K562 (cell line): Measurements from ENCODE around the gene CORO6. TPM values are rescaled to one million over a fixed set of nuclear protein-coding genes. Genes with fewer than 3 reads are reported as not detected.

Experiments used
- DNMT1 ChIP-seq: fragments of 450-650 bp; IDR thresholded peaks from 2 replicates; pipeline ENCODE4 v1.6.1; 2016; ENCODE audit warnings: antibody characterized with exemption, mild to moderate bottlenecking
- HMG20B ChIP-seq: fragments of 250-450 bp; sonication (Bioruptor Pico); IDR thresholded peaks from 2 replicates; pipeline ENCODE4 v1.5.0; 2021; ENCODE audit warnings: mild to moderate bottlenecking
- MITF ChIP-seq: IDR thresholded peaks from 2 replicates; pipeline ENCODE4 v1.6.1; 2014; ENCODE audit warnings: antibody characterized with exemption
- NFE2L1 ChIP-seq: fragments of 450-650 bp; IDR thresholded peaks from 2 replicates; pipeline ENCODE4 v1.6.1; 2016; ENCODE audit warnings: missing genetic modification characterization, low read depth, mild to moderate bottlenecking, missing compliant biosample characterization, moderate library complexity, borderline replicate concordance
- PPARD ChIP-seq: fragments of 250-450 bp; sonication (Bioruptor Pico); IDR thresholded peaks from 2 replicates; pipeline ENCODE4 v1.8.0; 2022; ENCODE audit warnings: inconsistent platforms, mild to moderate bottlenecking, moderate library complexity
- SPI1 ChIP-seq: IDR thresholded peaks from 2 replicates; pipeline ENCODE4 v1.6.1; 2011; ENCODE audit warnings: low read depth, low read length, control low read depth, borderline replicate concordance
- ZNF224 ChIP-seq: sonication (generic); formaldehyde crosslinking; IDR thresholded peaks from 2 replicates; pipeline ENCODE4 v1.8.0; 2022; ENCODE audit warnings: mild to moderate bottlenecking, missing genetic modification reagents
- ZNF3 ChIP-seq: fragments of 250-450 bp; sonication (Bioruptor Pico); IDR thresholded peaks from 2 replicates; pipeline ENCODE4 v1.5.0; 2021; ENCODE audit warnings: mild to moderate bottlenecking, moderate library complexity
- ZNF408 ChIP-seq: fragments of 250-450 bp; sonication (Bioruptor Pico); IDR thresholded peaks from 2 replicates; pipeline ENCODE4 v1.4.0; 2020; ENCODE audit warnings: low read depth, mild to moderate bottlenecking, moderate library complexity
- polyA plus RNA-seq, 8 experiments: library from polyadenylated mRNA; depleted of rRNA in 4 of 8; stranded (reverse) in 5 of 8; unstranded in 3 of 8; fragments of >200 nt; fragmentation: Nextera tagmentation in 2 of 8; fragmentation: Illumina TruSeq in 1 of 8; extraction: Ambion mirVana in 2 of 8; extraction: Trizol in 1 of 8; gene quantifications; 2 replicates each; pipeline versions ENCODE4 v1.2.1 to v1.2.3, GENCODE V29; 2011 to 2014; ENCODE audit warnings: inconsistent platforms in 1 of 8, missing spikeins in 1 of 8
- total RNA-seq, 7 experiments: library from RNA; depleted of rRNA in 6 of 7; stranded (reverse); fragments of >200 nt in 6 of 7; fragmentation: Illumina TruSeq in 2 of 7; extraction: Trizol in 2 of 7; gene quantifications; 2 replicates each; pipeline versions ENCODE4 v1.2.1 to v1.2.3, GENCODE V29; 2011 to 2021; ENCODE audit warnings: low replicate concordance in 1 of 7
- TF ChIP-seq, protein P1 (sequence below), 2 experiments: fragments of 450-650 bp; formaldehyde crosslinking in 1 of 2; IDR thresholded peaks; 2 replicates each; pipeline versions ENCODE4 v1.4.0 to v1.6.1; 2014 to 2020; ENCODE audit warnings: mild to moderate bottlenecking in 2 of 2, borderline replicate concordance in 1 of 2, low read depth in 1 of 2
- TF ChIP-seq, protein P2 (sequence below): fragments of 450-650 bp; formaldehyde crosslinking; conservative IDR thresholded peaks from 2 replicates; pipeline ENCODE4 v1.4.0; 2022; ENCODE audit warnings: mild to moderate bottlenecking, missing genetic modification characterization

Gene CORO6
- total and polyA plus RNA-seq, 9 of the 15 experiments (the other 6 are each of a cell fraction or from before 2014, with no cell fraction given), result 0.04 to 11.9 (median 2.4) TPM

DNA sequence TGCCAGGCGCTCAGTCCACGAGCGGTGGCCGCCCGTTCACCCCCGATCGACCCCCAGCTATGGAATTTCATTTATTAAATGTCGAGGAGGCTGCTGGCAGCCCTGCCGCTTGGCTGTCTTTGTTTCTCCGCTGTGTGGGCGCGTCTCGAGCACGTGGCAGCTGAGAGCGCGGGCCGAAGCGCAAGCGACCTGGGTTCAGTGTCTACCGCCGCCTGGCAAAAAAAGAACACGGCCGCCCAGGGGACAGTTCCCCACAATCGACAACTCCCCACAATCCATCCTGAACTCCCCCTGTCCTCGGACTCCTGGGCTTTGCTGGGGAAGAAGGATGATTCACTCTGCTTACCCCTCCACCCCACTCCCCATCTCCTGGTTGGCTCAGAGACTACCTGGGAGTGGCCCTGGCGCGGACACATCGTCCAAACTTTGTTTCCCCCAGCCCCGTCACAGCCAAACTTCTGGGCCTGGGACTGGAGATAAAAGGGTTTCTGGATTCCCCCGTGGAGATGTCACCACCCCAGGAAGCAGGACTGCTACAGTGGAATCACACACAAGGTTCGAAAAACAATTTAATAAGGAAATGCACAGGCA lies 31.5 kb downstream of the CORO6 start (continued):
- TF ChIP-seq, protein P1, sequence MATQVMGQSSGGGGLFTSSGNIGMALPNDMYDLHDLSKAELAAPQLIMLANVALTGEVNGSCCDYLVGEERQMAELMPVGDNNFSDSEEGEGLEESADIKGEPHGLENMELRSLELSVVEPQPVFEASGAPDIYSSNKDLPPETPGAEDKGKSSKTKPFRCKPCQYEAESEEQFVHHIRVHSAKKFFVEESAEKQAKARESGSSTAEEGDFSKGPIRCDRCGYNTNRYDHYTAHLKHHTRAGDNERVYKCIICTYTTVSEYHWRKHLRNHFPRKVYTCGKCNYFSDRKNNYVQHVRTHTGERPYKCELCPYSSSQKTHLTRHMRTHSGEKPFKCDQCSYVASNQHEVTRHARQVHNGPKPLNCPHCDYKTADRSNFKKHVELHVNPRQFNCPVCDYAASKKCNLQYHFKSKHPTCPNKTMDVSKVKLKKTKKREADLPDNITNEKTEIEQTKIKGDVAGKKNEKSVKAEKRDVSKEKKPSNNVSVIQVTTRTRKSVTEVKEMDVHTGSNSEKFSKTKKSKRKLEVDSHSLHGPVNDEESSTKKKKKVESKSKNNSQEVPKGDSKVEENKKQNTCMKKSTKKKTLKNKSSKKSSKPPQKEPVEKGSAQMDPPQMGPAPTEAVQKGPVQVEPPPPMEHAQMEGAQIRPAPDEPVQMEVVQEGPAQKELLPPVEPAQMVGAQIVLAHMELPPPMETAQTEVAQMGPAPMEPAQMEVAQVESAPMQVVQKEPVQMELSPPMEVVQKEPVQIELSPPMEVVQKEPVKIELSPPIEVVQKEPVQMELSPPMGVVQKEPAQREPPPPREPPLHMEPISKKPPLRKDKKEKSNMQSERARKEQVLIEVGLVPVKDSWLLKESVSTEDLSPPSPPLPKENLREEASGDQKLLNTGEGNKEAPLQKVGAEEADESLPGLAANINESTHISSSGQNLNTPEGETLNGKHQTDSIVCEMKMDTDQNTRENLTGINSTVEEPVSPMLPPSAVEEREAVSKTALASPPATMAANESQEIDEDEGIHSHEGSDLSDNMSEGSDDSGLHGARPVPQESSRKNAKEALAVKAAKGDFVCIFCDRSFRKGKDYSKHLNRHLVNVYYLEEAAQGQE (IDR thresholded peaks at IDR 0.05; ENCODE audit: borderline replicate concordance), result no peak
- TF ChIP-seq, protein P1 (CRISPR knock-in tag; IDR thresholded peaks at IDR 0.05; ENCODE audit: low read depth), result no peak
- TF ChIP-seq HMG20B (CRISPR knock-in tag), result no peak
- TF ChIP-seq SPI1, result no peak
- no peak for TF ChIP-seq PPARD (CRISPR knock-in tag)
- TF ChIP-seq, protein P2, sequence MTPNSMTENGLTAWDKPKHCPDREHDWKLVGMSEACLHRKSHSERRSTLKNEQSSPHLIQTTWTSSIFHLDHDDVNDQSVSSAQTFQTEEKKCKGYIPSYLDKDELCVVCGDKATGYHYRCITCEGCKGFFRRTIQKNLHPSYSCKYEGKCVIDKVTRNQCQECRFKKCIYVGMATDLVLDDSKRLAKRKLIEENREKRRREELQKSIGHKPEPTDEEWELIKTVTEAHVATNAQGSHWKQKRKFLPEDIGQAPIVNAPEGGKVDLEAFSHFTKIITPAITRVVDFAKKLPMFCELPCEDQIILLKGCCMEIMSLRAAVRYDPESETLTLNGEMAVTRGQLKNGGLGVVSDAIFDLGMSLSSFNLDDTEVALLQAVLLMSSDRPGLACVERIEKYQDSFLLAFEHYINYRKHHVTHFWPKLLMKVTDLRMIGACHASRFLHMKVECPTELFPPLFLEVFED (CRISPR knock-in tag), result no peak
- TF ChIP-seq ZNF3 (CRISPR knock-in tag), result no peak
- TF ChIP-seq ZNF408 (CRISPR knock-in tag), result no peak
- no peak for TF ChIP-seq MITF
- no peak for TF ChIP-seq ZNF224 (CRISPR knock-in tag)
- TF ChIP-seq DNMT1, result no peak
- no peak for TF ChIP-seq NFE2L1 (tag)
